Measurements from ENCODE around the gene ARHGAP10.
A peak's percentile ranks its signal among the peaks of the same experiment; 100 is the strongest.

ARHGAP10 gene

DNA sequence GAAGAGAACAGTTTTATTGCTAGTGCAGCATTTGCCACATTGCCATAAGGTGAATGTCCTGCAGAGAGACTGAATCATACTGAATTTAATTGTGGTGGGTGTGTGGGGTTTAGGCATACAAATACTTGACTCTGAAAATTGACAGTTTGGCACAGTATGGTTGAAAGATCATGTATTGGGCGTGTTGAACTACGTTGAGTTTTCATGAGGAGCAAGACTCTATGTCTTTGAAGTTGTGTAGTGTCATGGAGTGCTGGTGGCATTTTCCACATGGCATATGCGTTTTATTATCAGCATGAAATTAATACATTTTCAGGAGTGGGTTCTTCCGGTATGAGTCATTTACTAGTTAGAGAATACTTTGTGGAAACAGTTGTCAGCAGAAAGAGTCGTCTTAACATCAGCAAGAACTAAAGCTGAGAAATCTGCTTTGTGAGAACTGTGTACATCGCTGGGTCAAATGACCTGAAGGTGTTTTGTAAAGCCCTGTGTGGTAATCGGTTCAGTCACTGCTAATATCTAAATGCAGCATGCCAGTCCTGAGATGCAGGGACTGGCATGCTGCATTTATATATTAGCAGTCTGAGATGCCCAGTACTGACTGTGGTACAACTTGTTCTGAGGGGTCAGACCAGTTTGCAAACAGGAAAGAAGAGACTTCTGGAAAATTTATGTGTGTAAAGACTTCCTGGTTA lies 50.3 kb downstream of the ARHGAP10 start:
- TF ChIP-seq, protein P1, sequence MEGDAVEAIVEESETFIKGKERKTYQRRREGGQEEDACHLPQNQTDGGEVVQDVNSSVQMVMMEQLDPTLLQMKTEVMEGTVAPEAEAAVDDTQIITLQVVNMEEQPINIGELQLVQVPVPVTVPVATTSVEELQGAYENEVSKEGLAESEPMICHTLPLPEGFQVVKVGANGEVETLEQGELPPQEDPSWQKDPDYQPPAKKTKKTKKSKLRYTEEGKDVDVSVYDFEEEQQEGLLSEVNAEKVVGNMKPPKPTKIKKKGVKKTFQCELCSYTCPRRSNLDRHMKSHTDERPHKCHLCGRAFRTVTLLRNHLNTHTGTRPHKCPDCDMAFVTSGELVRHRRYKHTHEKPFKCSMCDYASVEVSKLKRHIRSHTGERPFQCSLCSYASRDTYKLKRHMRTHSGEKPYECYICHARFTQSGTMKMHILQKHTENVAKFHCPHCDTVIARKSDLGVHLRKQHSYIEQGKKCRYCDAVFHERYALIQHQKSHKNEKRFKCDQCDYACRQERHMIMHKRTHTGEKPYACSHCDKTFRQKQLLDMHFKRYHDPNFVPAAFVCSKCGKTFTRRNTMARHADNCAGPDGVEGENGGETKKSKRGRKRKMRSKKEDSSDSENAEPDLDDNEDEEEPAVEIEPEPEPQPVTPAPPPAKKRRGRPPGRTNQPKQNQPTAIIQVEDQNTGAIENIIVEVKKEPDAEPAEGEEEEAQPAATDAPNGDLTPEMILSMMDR (conservative IDR thresholded peaks at IDR 0.05; ENCODE audit: low read depth, low read length): no peak
- peak; percentile 84 for DNase-seq (ENCODE audit: low read depth)

GRCh38 chr4:147785129-147785528 lies 53.2 kb downstream of the ARHGAP10 start:
- TF ChIP-seq, protein P1 (conservative IDR thresholded peaks at IDR 0.05; ENCODE audit: low read depth, low read length): no peak
- H3K4me3 ChIP-seq (ENCODE audit: low read depth, low read length): no peak overlapping the region
- DNase-seq (ENCODE audit: low read depth): no peak

More for the DNA sequence above, 50.3 kb downstream of the ARHGAP10 start:
- peak overlapping the region; percentile 18 for H3K4me3 ChIP-seq (ENCODE audit: low read depth, low read length)

DNA sequence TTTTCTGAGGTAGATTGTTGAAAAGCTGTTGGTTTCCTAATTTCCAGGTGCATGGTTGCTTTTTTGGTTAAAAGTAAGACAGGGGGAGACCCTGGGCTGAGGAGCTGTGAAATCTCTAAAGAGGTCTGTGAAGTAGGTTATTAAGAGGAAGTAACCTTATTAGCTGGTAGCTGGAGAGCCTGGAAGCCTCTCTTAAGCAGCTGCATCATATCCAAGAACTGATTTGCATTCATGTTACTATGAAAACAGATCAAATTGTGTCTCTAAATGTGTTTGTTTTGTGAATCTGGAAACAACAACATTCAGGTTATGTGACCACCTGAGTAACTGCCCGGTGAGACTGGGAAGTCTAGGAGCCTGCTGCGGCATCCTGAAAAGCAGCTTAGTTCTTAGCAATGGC lies 54.1 kb downstream of the ARHGAP10 start:
- TF ChIP-seq, protein P1 (conservative IDR thresholded peaks at IDR 0.05; ENCODE audit: low read depth, low read length): no peak
- no peak overlapping the region for H3K4me3 ChIP-seq (ENCODE audit: low read depth, low read length)
- DNase-seq (ENCODE audit: low read depth): peak; percentile 31

GRCh38 chr4:147786531-147786930 lies 54.6 kb downstream of the ARHGAP10 start:
- DNase-seq (ENCODE audit: low read depth): no peak
- H3K4me3 ChIP-seq (ENCODE audit: low read depth, low read length): no peak overlapping the region
- TF ChIP-seq, protein P1 (conservative IDR thresholded peaks at IDR 0.05; ENCODE audit: low read depth, low read length): no peak

DNA sequence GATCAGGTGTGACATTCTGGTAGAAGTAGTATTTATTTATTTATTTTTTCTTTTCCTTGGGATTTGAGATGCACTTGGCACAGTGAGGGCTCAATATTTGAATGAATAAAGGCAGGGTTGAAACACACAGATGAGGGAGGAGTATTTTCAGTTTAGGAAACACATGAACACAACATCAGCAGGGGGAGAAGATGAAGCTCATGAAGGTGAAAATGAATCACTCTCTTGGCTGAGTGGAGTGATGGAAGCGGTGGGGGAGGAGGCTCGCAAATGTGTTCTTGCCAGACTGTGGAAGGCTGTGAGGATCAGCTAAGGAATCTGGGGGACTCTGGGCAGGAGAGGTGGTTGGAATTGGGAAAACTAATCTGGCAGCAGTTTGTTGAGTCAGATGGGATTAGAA lies 55.3 kb downstream of the ARHGAP10 start:
- peak; percentile 81 for DNase-seq (ENCODE audit: low read depth)
- TF ChIP-seq, protein P1 (conservative IDR thresholded peaks at IDR 0.05; ENCODE audit: low read depth, low read length): peak; percentile 1
- H3K4me3 ChIP-seq (ENCODE audit: low read depth, low read length): no peak overlapping the region

GRCh38 chr4:147788791-147789190 lies 56.9 kb downstream of the ARHGAP10 start:
- TF ChIP-seq, protein P1 (conservative IDR thresholded peaks at IDR 0.05; ENCODE audit: low read depth, low read length): no peak
- H3K4me3 ChIP-seq (ENCODE audit: low read depth, low read length): no peak overlapping the region
- peak; percentile 35 for DNase-seq (ENCODE audit: low read depth)

- no peak overlapping the region for H3K4me3 ChIP-seq (ENCODE audit: low read depth, low read length)
- TF ChIP-seq, protein P1 (conservative IDR thresholded peaks at IDR 0.05; ENCODE audit: low read depth, low read length): no peak
- no peak for DNase-seq (ENCODE audit: low read depth)
Observed at GRCh38 chr4:147789596-147789995, 57.7 kb downstream of the ARHGAP10 start.

Data from choroid plexus epithelial cell (primary cell).